Stimulated activated CD4-positive, alpha-beta T cell treated with anti-CD3 and anti-CD28 coated beads, Interleukin-1b, Interleukin-23, amount 100 ng/mL, for 1 hour (primary cell): Measurements from ENCODE around the gene PRKACB.
"Not testable (repeated sequence)": the region's sequence is repeated elsewhere in the genome, so short reads cannot be mapped to it uniquely, and the experiment has no call there.

ENCODE experiments used
- DNase-seq, 2 donors: peaks; one replicate each; pipeline ENCODE4 v3.0.0-alpha.2; 2020; ENCODE audit warnings: low read depth in 2 of 2

Gene PRKACB

GRCh38 chr1:84269306-84269705, 125.2 kb downstream of the PRKACB start:
- no peak for DNase-seq

- DNase-seq = no peak
Observed at GRCh38 chr1:84271441-84272151, 127.5 kb downstream of the PRKACB start.

GRCh38 chr1:84272401-84272800, 128.3 kb downstream of the PRKACB start:
- no peak for DNase-seq

- no peak for DNase-seq
Observed at GRCh38 chr1:84277343-84278059, 133.4 kb downstream of the PRKACB start.

GRCh38 chr1:84278905-84279304, 134.8 kb downstream of the PRKACB start:
- no peak for DNase-seq

GRCh38 chr1:84280912-84281311, 136.8 kb downstream of the PRKACB start:
- DNase-seq = no peak

GRCh38 chr1:84282780-84283333, 138.8 kb downstream of the PRKACB start:
- DNase-seq = no peak

- no peak for DNase-seq
Observed at GRCh38 chr1:84283381-84283780, 139.3 kb downstream of the PRKACB start.

GRCh38 chr1:84286071-84286470, 142.0 kb downstream of the PRKACB start:
- DNase-seq = no peak

GRCh38 chr1:84287389-84287788, 143.3 kb downstream of the PRKACB start:
- DNase-seq = not testable (repeated sequence)
